PC-9 (cell line): ENCODE measurements around the gene ST13. TPM values are rescaled to one million over a fixed set of nuclear protein-coding genes. Genes with fewer than 3 reads are reported as not detected.

Experiments used
- BruUV-seq: library from RNA; stranded (reverse); fragments of 400-500 nt; replicated peaks from 2 replicates; lab custom pipeline; 2021; lab: Mats Ljungman, UMichigan
- CTCF ChIA-PET: fragments of 300-600 bp; sonication (Branson Sonifier 250); formaldehyde crosslinking; loops from one replicate; lab custom pipeline; 2022; ENCODE audit warnings: antibody characterized with exemption; lab: Charles Lee
- POLR2A ChIA-PET: fragments of 300-600 bp; sonication (Branson Sonifier 250); formaldehyde crosslinking; loops from one replicate; lab custom pipeline; 2022; ENCODE audit warnings: antibody characterized with exemption; ENCODE audit not compliant: unreplicated experiment; lab: Charles Lee
- DNase-seq, 2 experiments: peaks; one replicate each; pipeline versions ENCODE4 v3.0.0 to v3.0.0-alpha.2; 2015 to 2022; ENCODE audit warnings: mixed read lengths in 1 of 2
- H2AFZ ChIP-seq: fragments of 200-600 bp; sonication (generic); 2 replicates; pipeline ENCODE4 v1.8.1; 2017; ENCODE audit warnings: antibody characterized with exemption
- H3F3A ChIP-seq: fragments of 200-600 bp; sonication (generic); 2 replicates; pipeline ENCODE4 v1.8.1; 2017; ENCODE audit warnings: antibody characterized with exemption, mild to moderate bottlenecking, low read depth; ENCODE audit not compliant: insufficient read depth
- H3K27ac ChIP-seq: fragments of 200-600 bp; sonication (generic); 2 replicates; pipeline ENCODE4 v1.6.1; 2016; ENCODE audit warnings: mixed run types
- H3K27me3 ChIP-seq: fragments of 200-600 bp; sonication (generic); 2 replicates; pipeline ENCODE4 v1.6.1; 2016; ENCODE audit warnings: low read depth, mixed run types; ENCODE audit not compliant: insufficient read depth
- H3K36me3 ChIP-seq: fragments of 200-600 bp; sonication (generic); 2 replicates; pipeline ENCODE4 v1.6.1; 2016; ENCODE audit warnings: low read depth, mixed run types
- H3K4me1 ChIP-seq: fragments of 200-600 bp; sonication (generic); replicated peaks from 2 replicates; pipeline ENCODE4 v1.6.1; 2016; ENCODE audit warnings: mixed run types; ENCODE audit not compliant: insufficient read depth
- H3K4me2 ChIP-seq: fragments of 200-600 bp; sonication (generic); 2 replicates; pipeline ENCODE4 v1.6.1; 2017; ENCODE audit warnings: mixed run types
- H3K4me3 ChIP-seq: fragments of 200-600 bp; sonication (generic); 2 replicates; pipeline ENCODE4 v1.6.1; 2016; ENCODE audit warnings: mixed run types
- H3K79me2 ChIP-seq: fragments of 200-600 bp; sonication (generic); 2 replicates; pipeline ENCODE4 v1.6.1; 2017; ENCODE audit warnings: low read depth, mixed run types
- H3K9me2 ChIP-seq: fragments of 200-600 bp; sonication (generic); 2 replicates; pipeline ENCODE4 v1.8.1; 2017; ENCODE audit warnings: mild to moderate bottlenecking; ENCODE audit not compliant: insufficient read depth
- H3K9me3 ChIP-seq: fragments of 200-600 bp; sonication (generic); 2 replicates; pipeline ENCODE4 v1.8.1; 2016; ENCODE audit warnings: low read depth; ENCODE audit not compliant: insufficient read depth
- H4K20me1 ChIP-seq: fragments of 200-600 bp; sonication (generic); 2 replicates; pipeline ENCODE4 v1.8.1; 2017; ENCODE audit not compliant: insufficient read depth
- EZH2 ChIP-seq: fragments of 200-600 bp; sonication (generic); IDR thresholded peaks from 2 replicates; pipeline ENCODE4 v1.8.0; 2017; ENCODE audit warnings: antibody characterized with exemption, low read depth
- intact Hi-C: fragments of 100-400 bp; cut with micrococcal nuclease; formaldehyde crosslinking; loops from one replicate; pipeline ENCODE4 v1.10.0; 2022; ENCODE audit not compliant: unreplicated experiment
- total RNA-seq: library from RNA; stranded (reverse); gene quantifications from 2 replicates; pipeline ENCODE4 v1.2.3, GENCODE V29; 2021
- TF ChIP-seq, protein P1 (sequence below): fragments of 200-600 bp; sonication (generic); conservative IDR thresholded peaks from 2 replicates; pipeline ENCODE4 v1.6.1; 2017; ENCODE audit warnings: mixed run types, antibody characterized with exemption, mild to moderate bottlenecking, moderate library complexity

ST13 gene
- total RNA-seq, 1 experiment from 2014 or later, result 285 TPM

DNA sequence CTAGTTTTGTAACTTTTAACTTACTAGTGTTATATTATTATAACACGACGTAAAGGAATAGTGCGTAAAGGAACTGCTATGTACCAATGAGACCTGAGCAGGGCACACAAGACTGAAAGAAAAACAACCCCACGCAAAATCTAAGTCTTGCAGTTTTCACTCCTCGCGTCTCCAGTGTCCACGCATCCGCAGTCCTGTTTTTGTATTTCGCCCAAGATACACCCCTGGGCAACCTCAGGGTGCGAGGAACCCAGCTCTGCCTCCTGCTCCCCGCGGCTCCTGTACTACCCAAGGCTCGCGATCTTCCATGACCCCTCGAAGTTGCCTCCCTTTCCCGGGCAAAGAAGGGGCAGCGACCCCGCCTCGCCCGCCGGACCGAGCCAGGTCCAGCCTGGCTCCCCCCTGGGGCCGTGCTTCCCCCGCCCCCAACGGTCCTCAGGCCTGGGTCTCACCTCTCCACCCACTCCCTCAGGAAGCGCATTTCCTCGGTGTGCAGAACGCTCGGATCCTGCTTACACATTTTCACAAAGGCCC lies 393 bp downstream of the ST13 start:
- DNase-seq, result peak in 1 of 2 experiments; percentile 36
- intact Hi-C loops, result no loop called here
- Histone ChIP-seq H3K27me3 (no peaks in the 10 kb centered on the region), H3K79me2 (peaks cover 95% of the 10 kb centered on the region), H3K9me3 (no peaks in the 10 kb centered on the region), H4K20me1 (peaks cover 57% of the 10 kb centered on the region), H3K4me2 (peak overlapping the region; percentile 99), H3K36me3 (peaks cover 28% of the 10 kb centered on the region), H3F3A (peaks cover 9% of the 10 kb centered on the region), H3K4me3 (peak overlapping the region; percentile 98), H3K27ac (peak overlapping the region; percentile 88), H3K4me1 (peaks cover 43% of the 10 kb centered on the region), H2AFZ (peak overlapping the region; percentile 92), H3K9me2 (no peaks in the 10 kb centered on the region)
- TSS peak; percentile 42 for BruUV-seq
- ChIA-PET CTCF (no interaction called here), POLR2A (interaction anchor here (0.5 to 0.6 kb wide), 5 partner anchors 11 to 592 kb away, joined by 3 to 14 read pairs (median 9); no protein-coding TSS in a partner anchor)
- TF ChIP-seq, protein P1, sequence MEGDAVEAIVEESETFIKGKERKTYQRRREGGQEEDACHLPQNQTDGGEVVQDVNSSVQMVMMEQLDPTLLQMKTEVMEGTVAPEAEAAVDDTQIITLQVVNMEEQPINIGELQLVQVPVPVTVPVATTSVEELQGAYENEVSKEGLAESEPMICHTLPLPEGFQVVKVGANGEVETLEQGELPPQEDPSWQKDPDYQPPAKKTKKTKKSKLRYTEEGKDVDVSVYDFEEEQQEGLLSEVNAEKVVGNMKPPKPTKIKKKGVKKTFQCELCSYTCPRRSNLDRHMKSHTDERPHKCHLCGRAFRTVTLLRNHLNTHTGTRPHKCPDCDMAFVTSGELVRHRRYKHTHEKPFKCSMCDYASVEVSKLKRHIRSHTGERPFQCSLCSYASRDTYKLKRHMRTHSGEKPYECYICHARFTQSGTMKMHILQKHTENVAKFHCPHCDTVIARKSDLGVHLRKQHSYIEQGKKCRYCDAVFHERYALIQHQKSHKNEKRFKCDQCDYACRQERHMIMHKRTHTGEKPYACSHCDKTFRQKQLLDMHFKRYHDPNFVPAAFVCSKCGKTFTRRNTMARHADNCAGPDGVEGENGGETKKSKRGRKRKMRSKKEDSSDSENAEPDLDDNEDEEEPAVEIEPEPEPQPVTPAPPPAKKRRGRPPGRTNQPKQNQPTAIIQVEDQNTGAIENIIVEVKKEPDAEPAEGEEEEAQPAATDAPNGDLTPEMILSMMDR, result no peak
- no peak for TF ChIP-seq EZH2

DNA sequence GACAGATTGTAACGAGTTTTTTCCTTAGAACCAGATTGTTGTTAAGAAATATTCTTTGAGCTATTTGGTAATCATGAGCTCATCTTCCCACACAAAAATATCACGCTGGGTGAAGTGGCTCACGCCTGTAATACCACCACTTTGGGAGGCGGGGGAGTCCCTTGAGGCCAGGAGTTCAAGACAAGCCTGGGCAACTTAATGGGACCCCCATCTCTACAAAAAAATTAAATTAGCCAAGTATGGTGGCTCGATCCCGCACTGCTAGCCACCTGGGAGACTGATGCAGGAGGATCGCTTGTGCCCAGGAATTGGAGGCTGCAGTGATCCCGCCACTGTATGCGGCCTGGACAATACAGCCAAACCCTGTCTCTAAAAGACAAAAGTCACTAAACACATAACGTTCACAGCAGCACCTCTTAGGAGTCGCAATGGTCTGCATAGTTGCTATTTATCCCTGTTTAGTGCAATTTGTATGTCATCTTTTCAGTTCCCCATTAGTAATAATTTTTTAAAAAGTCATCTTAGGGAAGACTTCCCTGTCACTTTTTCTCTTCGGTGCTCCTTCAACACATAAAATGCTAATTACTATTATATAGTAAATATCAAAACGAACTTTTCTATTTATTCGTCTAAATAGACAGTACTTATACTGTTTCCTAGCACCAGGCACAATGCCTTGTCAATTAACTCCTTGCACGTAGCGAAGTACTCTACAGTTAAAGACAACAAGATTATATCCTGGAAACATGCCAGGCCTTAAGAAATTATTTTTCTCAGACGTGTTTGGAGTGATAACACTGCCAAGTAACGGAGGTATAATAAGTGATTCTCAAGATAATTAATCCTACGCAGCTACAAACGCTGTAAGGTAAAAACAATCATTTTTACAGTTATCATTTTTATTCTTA lies 1.1 kb downstream of the ST13 start:
- peak overlapping the region; percentile 98 for H3K4me3 ChIP-seq
- H2AFZ ChIP-seq, result peak overlapping the region; percentile 92
- H3F3A ChIP-seq, result peaks cover 13% of the 10 kb centered on the region
- BruUV-seq, result no TSS peak
- H3K79me2 ChIP-seq, result peaks cover 95% of the 10 kb centered on the region
- H3K27me3 ChIP-seq, result no peaks in the 10 kb centered on the region
- intact Hi-C loops, result no loop called here
- H3K36me3 ChIP-seq, result peaks cover 35% of the 10 kb centered on the region
- peak overlapping the region; percentile 99 for H3K4me2 ChIP-seq
- ChIA-PET POLR2A (no interaction called here), CTCF (interaction anchor here (0.5 kb wide), 1 partner anchor 59 kb away, joined by 16 read pairs; no protein-coding TSS in a partner anchor)
- no peaks in the 10 kb centered on the region for H3K9me2 ChIP-seq
- H4K20me1 ChIP-seq, result peaks cover 60% of the 10 kb centered on the region
- H3K9me3 ChIP-seq, result no peaks in the 10 kb centered on the region
- peaks cover 43% of the 10 kb centered on the region for H3K4me1 ChIP-seq
- TF ChIP-seq, protein P1, result no peak
- TF ChIP-seq EZH2, result no peak
- DNase-seq, result no peak
- H3K27ac ChIP-seq, result peak overlapping the region; percentile 88

DNA sequence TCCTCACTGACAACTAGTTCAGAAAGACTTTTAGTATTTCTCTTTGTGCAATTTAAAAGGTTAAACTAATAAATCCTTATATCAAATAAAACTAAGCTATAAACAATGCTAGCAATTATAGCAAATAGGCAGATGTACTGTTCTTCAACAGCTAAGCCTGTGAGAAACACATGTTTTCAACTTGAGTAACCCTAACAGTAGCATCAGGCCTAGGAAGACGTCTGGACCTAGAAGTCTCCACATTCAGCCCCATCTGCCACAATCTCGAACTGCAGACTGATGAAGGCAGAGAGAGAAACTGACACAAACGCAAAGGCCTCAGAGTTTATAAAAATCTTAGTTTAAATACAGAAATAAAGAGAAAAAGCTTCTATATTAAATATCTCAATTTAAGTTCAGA lies 2.5 kb downstream of the ST13 start:
- Histone ChIP-seq H3K4me3 (peak overlapping the region; percentile 98; the same call in 1 of the 2 replicates), H3K9me2 (no peaks in the 10 kb centered on the region), H3K79me2 (peaks cover 94% of the 10 kb centered on the region), H3K4me1 (peaks cover 40% of the 10 kb centered on the region), H3K9me3 (no peaks in the 10 kb centered on the region), H3F3A (peaks cover 14% of the 10 kb centered on the region), H2AFZ (no peak overlapping the region), H3K36me3 (peaks cover 47% of the 10 kb centered on the region), H4K20me1 (peaks cover 65% of the 10 kb centered on the region), H3K27me3 (no peaks in the 10 kb centered on the region), H3K27ac (peak overlapping the region; percentile 15; the same call in 1 of the 2 replicates), H3K4me2 (peak overlapping the region; percentile 99)
- POLR2A ChIA-PET, result interaction anchor here (0.6 kb wide), 1 partner anchor 203 kb away, joined by 3 read pairs; no protein-coding TSS in a partner anchor
- BruUV-seq, result no TSS peak
- CTCF ChIA-PET, result no interaction called here
- intact Hi-C loops, result no loop called here
- TF ChIP-seq, protein P1, result no peak
- no peak for TF ChIP-seq EZH2
- DNase-seq, result no peak
